Body of pancreas (tissue), 4 donors: ENCODE data around the gene KRT12.

Experiments
- POLR2A ChIP-seq, 3 donors: fragments of 450-650 bp; IDR thresholded peaks; one replicate each; pipeline ENCODE4 v1.6.1; 2016; ENCODE audit warnings: antibody characterized with exemption in 3 of 3, mild to moderate bottlenecking in 2 of 3
- TF ChIP-seq, protein P1 (sequence below), 7 experiments: fragments of 450-650 bp in 4 of 7; fragments of 200-600 bp in 3 of 7; sonication (generic) in 3 of 7; IDR thresholded peaks; one replicate each; pipeline ENCODE4 v1.5.1; 2016 to 2019; ENCODE audit warnings: antibody characterized with exemption in 7 of 7

GRCh38 chr17:40818343-40818732, 48.7 kb downstream of the KRT12 start:
- TF ChIP-seq, protein P1, sequence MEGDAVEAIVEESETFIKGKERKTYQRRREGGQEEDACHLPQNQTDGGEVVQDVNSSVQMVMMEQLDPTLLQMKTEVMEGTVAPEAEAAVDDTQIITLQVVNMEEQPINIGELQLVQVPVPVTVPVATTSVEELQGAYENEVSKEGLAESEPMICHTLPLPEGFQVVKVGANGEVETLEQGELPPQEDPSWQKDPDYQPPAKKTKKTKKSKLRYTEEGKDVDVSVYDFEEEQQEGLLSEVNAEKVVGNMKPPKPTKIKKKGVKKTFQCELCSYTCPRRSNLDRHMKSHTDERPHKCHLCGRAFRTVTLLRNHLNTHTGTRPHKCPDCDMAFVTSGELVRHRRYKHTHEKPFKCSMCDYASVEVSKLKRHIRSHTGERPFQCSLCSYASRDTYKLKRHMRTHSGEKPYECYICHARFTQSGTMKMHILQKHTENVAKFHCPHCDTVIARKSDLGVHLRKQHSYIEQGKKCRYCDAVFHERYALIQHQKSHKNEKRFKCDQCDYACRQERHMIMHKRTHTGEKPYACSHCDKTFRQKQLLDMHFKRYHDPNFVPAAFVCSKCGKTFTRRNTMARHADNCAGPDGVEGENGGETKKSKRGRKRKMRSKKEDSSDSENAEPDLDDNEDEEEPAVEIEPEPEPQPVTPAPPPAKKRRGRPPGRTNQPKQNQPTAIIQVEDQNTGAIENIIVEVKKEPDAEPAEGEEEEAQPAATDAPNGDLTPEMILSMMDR (IDR thresholded peaks at IDR 0.05), result no peak
- TF ChIP-seq POLR2A (IDR thresholded peaks at IDR 0.05), result no peak
